Thoracic aorta (tissue), 2 donors: ENCODE measurements around the gene FBF1. TPM values are rescaled to one million over a fixed set of nuclear protein-coding genes. Genes with fewer than 3 reads are reported as not detected.
"Not testable (repeated sequence)": the region's sequence is repeated elsewhere in the genome, so short reads cannot be mapped to it uniquely, and the experiment has no call there.

Experiments
- ATAC-seq: fragments of 150-250 bp; one replicate; pipeline ENCODE4 v1.8.0; 2017; ENCODE audit warnings: low read depth; ENCODE audit not compliant: insufficient number of reproducible peaks, low FRiP score
- DNase-seq: peaks from one replicate; pipeline ENCODE4 v3.0.0-alpha.2; 2020; ENCODE audit warnings: low spot score
- H3K27ac ChIP-seq, 2 donors: fragments of 200-600 bp; sonication (generic); 1 replicate in 1 of 2; 2 replicates in 1 of 2; pipeline ENCODE4 v1.5.1; 2016; ENCODE audit warnings: mild to moderate bottlenecking in 2 of 2, moderate library complexity in 2 of 2
- H3K27me3 ChIP-seq: fragments of 200-600 bp; sonication (generic); replicated peaks from 2 replicates; pipeline ENCODE4 v1.6.0; 2016; ENCODE audit warnings: mild to moderate bottlenecking; ENCODE audit not compliant: insufficient read depth
- H3K36me3 ChIP-seq: fragments of 200-600 bp; sonication (generic); one replicate; pipeline ENCODE4 v1.5.1; 2016
- H3K4me1 ChIP-seq, 2 donors: fragments of 200-600 bp; sonication (generic); 1 replicate in 1 of 2; 2 replicates in 1 of 2; pipeline versions ENCODE4 v1.5.1 to v1.6.0; 2016; ENCODE audit warnings: low read depth in 2 of 2, mild to moderate bottlenecking in 1 of 2; ENCODE audit not compliant: control insufficient read depth in 1 of 2
- H3K4me3 ChIP-seq: fragments of 200-600 bp; sonication (generic); 2 replicates; pipeline ENCODE4 v1.5.1; 2016; ENCODE audit warnings: mild to moderate bottlenecking
- H3K9me3 ChIP-seq: fragments of 200-600 bp; sonication (generic); 2 replicates; pipeline ENCODE4 v1.5.1; 2016
- CTCF ChIP-seq: fragments of 200-600 bp; sonication (generic); IDR thresholded peaks from one replicate; pipeline ENCODE4 v1.5.1; 2019; ENCODE audit warnings: antibody characterized with exemption
- total RNA-seq, 2 donors: library from RNA; depleted of rRNA; stranded (reverse); fragments of >200 nt; gene quantifications; one replicate each; pipeline versions ENCODE4 v1.1.0 to v1.2.3, GENCODE V29; 2016

Gene FBF1
- total RNA-seq, 2 donors from 2014 or later: 6.3 to 8.0 TPM

- no peak for ATAC-seq
- DNase-seq: no peak
- no peak for TF ChIP-seq CTCF
- Histone ChIP-seq H3K27ac (no peak overlapping the region), H3K9me3 (no peaks in the 10 kb centered on the region), H3K4me3 (no peak overlapping the region), H3K4me1 (peaks cover 19 to 36% of the 10 kb centered on the region in 2 donors), H3K36me3 (peaks cover 4% of the 10 kb centered on the region), H3K27me3 (no peaks in the 10 kb centered on the region)
Measured at GRCh38 chr17:75975757-75976174, 34.9 kb upstream of the FBF1 start.

GRCh38 chr17:75975187-75975586, 34.3 kb upstream of the FBF1 start:
- not testable (repeated sequence) for H3K4me3 ChIP-seq, DNase-seq, H3K27me3 ChIP-seq, H3K36me3 ChIP-seq, ATAC-seq, H3K9me3 ChIP-seq, H3K27ac ChIP-seq
- H3K4me1 ChIP-seq: peaks cover 16 to 31% of the 10 kb centered on the region in 2 donors

- H3K4me1 ChIP-seq: peaks cover 0 to 2% of the 10 kb centered on the region in 2 donors
- no peak overlapping the region for H3K4me3 ChIP-seq
- ATAC-seq (no peak), DNase-seq (no peak)
- no peak for TF ChIP-seq CTCF
- no peaks in the 10 kb centered on the region for H3K9me3 ChIP-seq
- H3K27ac ChIP-seq: no peak overlapping the region
- no peaks in the 10 kb centered on the region for H3K27me3 ChIP-seq
- peaks cover 11% of the 10 kb centered on the region for H3K36me3 ChIP-seq
Measured at GRCh38 chr17:75970626-75971025, 29.8 kb upstream of the FBF1 start.

GRCh38 chr17:75970011-75970523, 29.2 kb upstream of the FBF1 start:
- Histone ChIP-seq H3K4me1 (no peaks in the 10 kb centered on the region), H3K27ac (no peak overlapping the region), H3K9me3 (no peaks in the 10 kb centered on the region), H3K36me3 (peaks cover 11% of the 10 kb centered on the region), H3K4me3 (no peak overlapping the region), H3K27me3 (no peaks in the 10 kb centered on the region)
- no peak for TF ChIP-seq CTCF
- no peak for ATAC-seq
- DNase-seq: no peak

GRCh38 chr17:75969044-75969443, 28.2 kb upstream of the FBF1 start:
- DNase-seq, H3K27ac ChIP-seq, H3K27me3 ChIP-seq, ATAC-seq, H3K4me1 ChIP-seq, H3K9me3 ChIP-seq, H3K4me3 ChIP-seq: not testable (repeated sequence)
- H3K36me3 ChIP-seq: peaks cover 11% of the 10 kb centered on the region

GRCh38 chr17:75965468-75965867, 24.6 kb upstream of the FBF1 start:
- no peak for DNase-seq
- Histone ChIP-seq H3K4me3 (no peak overlapping the region), H3K36me3 (peaks cover 7% of the 10 kb centered on the region), H3K27me3 (no peaks in the 10 kb centered on the region), H3K9me3 (no peaks in the 10 kb centered on the region), H3K27ac (no peak overlapping the region), H3K4me1 (no peaks in the 10 kb centered on the region)
- no peak for TF ChIP-seq CTCF
- no peak for ATAC-seq
